Measurements from ENCODE around the gene FAM227B. TPM values are rescaled to one million over a fixed set of nuclear protein-coding genes. Genes with fewer than 3 reads are reported as not detected.

FAM227B gene
- total and polyA plus RNA-seq, 2 of the 13 experiments (the other 11 are each of a cell fraction or from before 2014, with no cell fraction given) = 1.9 to 2.6 TPM

DNA sequence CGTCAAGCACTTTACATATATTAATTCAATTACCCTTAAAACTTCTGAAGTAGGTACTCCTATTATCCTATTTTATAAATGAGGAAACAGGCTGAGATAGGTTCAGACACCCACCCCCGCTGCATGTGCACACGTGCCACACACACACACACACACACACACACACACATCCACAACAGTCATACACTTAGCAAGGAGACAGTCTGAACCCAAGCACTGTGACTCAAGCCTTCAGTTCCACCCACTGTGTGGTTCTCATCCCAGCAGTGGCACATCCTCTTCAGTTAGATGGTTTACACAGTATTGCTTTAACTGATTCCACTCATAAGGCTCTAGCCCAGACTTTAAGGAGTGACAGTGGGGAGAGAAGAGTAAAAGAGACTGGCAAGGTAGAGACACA lies 288.7 kb downstream of the FAM227B start:
- no peak for ATAC-seq
- Histone ChIP-seq H3K9me3 (ENCODE audit: low read length) (no peaks in the 10 kb centered on the region), H3K27ac (ENCODE audit: extremely low read length, insufficient read depth, low read length) (no peak overlapping the region), H3K4me2 (ENCODE audit: low read depth, low read length) (no peak overlapping the region), H3K79me2 (ENCODE audit: insufficient read depth, low read length) (no peaks in the 10 kb centered on the region), H3K4me1 (ENCODE audit: insufficient read depth, low read length) (no peaks in the 10 kb centered on the region), H3K27me3 (ENCODE audit: control insufficient read depth in 1 of 2, insufficient read depth in 2 of 2, low read length in 2 of 2) (no peaks in the 10 kb centered on the region), H3K4me3 (replicated peaks in 1 of 3; ENCODE audit: insufficient read depth in 1 of 3, low read depth in 2 of 3, low read length in 3 of 3) (no peak overlapping the region), H3K36me3 (replicated peaks in 1 of 2; ENCODE audit: control insufficient read depth in 1 of 2, insufficient read depth in 2 of 2, low read length in 2 of 2) (peaks cover 3 to 4% of the 10 kb centered on the region in 2 experiments; a peak in 3 of 5 replicates), H4K20me1 (ENCODE audit: insufficient read depth, low read length) (no peaks in the 10 kb centered on the region), H2AFZ (ENCODE audit: low read length) (no peak overlapping the region), H3K9ac (ENCODE audit: insufficient read depth, low read depth, low read length) (no peak overlapping the region)
- BruUV-seq (replicated peaks) = no TSS peak
- WGBS (ENCODE audit: low lambda C conversion rate) = 90% methylated on average over 3 of the region's 3 CpGs
- FAIRE-seq = no peak
- in situ Hi-C loops (cut with HindIII; ENCODE audit: extremely low pct_ligation_motif_present, low pct_unique_long_range_greater_than_20kb) = no loop called here
- intact Hi-C loops (cut with micrococcal nuclease; ENCODE audit: unreplicated experiment) = no loop called here
- DNase-seq (ENCODE audit: low spot score) = no peak
- CTCF ChIA-PET (ENCODE audit: low intra/inter-chr PET ratio, low total read pairs) = no interaction called here
- POLR2A ChIA-PET = no interaction called here
- TF ChIP-seq ZFP36 (IDR thresholded peaks at IDR 0.05; ENCODE audit: borderline replicate concordance, low read depth, low read length, partially characterized antibody) (no peak), ATAD3A (CRISPR knock-in tag; IDR thresholded peaks at IDR 0.05) (no peak), ZBTB38 (CRISPR knock-in tag; IDR thresholded peaks at IDR 0.05) (no peak), NCOA1 (CRISPR knock-in tag; IDR thresholded peaks at IDR 0.05) (no peak), ZNF501 (CRISPR knock-in tag; IDR thresholded peaks at IDR 0.05) (no peak), SNAPC2 (CRISPR knock-in tag; IDR thresholded peaks at IDR 0.05) (no peak)
- TF ChIP-seq, protein P1, sequence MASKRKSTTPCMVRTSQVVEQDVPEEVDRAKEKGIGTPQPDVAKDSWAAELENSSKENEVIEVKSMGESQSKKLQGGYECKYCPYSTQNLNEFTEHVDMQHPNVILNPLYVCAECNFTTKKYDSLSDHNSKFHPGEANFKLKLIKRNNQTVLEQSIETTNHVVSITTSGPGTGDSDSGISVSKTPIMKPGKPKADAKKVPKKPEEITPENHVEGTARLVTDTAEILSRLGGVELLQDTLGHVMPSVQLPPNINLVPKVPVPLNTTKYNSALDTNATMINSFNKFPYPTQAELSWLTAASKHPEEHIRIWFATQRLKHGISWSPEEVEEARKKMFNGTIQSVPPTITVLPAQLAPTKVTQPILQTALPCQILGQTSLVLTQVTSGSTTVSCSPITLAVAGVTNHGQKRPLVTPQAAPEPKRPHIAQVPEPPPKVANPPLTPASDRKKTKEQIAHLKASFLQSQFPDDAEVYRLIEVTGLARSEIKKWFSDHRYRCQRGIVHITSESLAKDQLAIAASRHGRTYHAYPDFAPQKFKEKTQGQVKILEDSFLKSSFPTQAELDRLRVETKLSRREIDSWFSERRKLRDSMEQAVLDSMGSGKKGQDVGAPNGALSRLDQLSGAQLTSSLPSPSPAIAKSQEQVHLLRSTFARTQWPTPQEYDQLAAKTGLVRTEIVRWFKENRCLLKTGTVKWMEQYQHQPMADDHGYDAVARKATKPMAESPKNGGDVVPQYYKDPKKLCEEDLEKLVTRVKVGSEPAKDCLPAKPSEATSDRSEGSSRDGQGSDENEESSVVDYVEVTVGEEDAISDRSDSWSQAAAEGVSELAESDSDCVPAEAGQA (IDR thresholded peaks at IDR 0.05; ENCODE audit: low read depth) = no peak
- TF ChIP-seq, protein P1 (CRISPR knock-in tag; IDR thresholded peaks at IDR 0.05; ENCODE audit: borderline replicate concordance) = no peak
- TF ChIP-seq, protein P2, sequence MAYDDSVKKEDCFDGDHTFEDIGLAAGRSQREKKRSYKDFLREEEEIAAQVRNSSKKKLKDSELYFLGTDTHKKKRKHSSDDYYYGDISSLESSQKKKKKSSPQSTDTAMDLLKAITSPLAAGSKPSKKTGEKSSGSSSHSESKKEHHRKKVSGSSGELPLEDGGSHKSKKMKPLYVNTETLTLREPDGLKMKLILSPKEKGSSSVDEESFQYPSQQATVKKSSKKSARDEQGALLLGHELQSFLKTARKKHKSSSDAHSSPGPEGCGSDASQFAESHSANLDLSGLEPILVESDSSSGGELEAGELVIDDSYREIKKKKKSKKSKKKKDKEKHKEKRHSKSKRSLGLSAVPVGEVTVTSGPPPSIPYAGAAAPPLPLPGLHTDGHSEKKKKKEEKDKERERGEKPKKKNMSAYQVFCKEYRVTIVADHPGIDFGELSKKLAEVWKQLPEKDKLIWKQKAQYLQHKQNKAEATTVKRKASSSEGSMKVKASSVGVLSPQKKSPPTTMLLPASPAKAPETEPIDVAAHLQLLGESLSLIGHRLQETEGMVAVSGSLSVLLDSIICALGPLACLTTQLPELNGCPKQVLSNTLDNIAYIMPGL (CRISPR knock-in tag; IDR thresholded peaks at IDR 0.05; ENCODE audit: borderline replicate concordance in 1 of 2, low read depth in 1 of 2) = no peak

Data from HepG2 (cell line).